COR-L47 (cell line): ENCODE data around the gene C10orf90.

ENCODE experiments used
- DNase-seq: peaks from one replicate; lab custom pipeline; 2025; lab: John Stamatoyannopoulos, UW

C10orf90 gene

GRCh38 chr10:126629925-126630624 is 40.4 kb downstream of the C10orf90 start:
- DNase-seq, result no peak

GRCh38 chr10:126628746-126629145 is 41.7 kb downstream of the C10orf90 start:
- no peak for DNase-seq

DNA sequence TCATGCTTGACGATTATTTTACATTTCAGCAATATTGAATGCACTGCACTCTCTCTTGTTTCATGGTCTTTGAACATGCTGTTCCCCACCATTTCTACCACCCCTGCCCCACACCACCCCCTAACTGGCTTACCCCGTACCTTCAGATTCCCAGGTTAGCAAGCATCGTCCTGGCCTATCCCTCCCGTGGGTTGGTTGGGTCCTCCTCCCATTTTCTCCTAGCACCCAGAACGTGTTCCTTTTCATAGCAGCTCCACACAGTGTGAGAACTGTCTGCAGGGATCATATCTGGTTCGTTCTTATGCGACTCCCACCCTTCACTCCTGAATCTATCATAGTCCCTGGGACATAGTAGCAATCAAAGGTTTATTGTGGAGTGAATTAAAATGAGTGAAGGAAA is 48.6 kb downstream of the C10orf90 start:
- no peak for DNase-seq

DNA sequence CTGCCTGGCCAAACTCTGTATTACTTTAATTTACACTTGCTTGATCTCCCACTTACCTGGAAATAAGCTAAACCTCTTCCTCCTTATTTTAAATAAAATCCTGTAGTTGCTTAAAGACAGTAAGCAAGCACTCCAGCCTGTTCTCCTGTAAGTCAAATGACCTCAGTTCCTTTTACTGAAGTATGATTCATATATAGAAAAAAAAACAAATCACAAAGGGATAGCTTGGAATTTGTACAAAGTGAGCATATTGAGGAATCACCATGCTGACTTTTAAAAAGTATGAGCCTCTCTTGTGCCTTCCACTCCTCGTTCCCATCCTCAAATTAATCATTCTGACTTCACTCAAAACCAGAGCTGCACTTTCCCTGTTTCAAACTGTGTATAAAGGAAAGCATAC is 52.0 kb downstream of the C10orf90 start:
- no peak for DNase-seq

DNA sequence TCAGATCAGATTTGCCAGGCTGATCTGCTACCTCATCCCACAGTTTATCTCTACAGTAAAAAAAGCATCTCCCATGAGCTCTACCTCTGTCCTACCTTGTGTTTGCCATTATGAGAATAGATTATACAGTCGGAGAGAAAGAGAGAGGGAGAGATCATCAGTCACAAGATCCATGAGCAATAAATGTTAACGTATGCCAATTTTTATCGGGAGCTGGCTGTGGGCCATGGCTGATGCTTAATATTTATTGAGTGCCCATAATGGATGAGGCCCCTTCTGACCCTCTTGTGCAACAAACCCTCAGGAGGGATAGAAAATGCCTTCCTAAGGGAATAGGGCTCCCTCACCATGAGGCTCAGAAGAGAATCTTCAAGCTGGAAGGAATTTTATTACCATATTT is 52.8 kb downstream of the C10orf90 start:
- DNase-seq, result no peak

GRCh38 chr10:126617208-126617607 is 53.3 kb downstream of the C10orf90 start:
- no peak for DNase-seq

- DNase-seq, result no peak
Observed at GRCh38 chr10:126616737-126617136, 53.8 kb downstream of the C10orf90 start.

DNA sequence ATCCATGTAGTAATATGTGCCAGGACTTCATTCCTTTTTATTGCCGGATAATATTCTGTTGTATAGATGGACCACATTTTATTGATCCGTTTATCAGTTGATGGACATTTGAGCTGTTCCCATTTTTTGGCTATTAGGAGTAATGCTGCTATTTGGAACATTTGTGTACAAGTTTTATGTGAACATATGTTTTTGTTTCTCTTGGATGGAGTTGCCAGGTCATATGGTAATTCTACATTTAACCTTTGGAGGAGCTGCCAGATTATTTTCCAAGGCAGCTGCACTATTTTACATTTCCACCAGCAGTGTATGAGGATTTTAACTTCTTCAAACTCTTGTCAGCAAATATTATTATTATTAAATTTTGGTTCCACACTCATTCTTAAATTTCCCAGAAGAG is 59.2 kb downstream of the C10orf90 start:
- DNase-seq, result no peak

DNA sequence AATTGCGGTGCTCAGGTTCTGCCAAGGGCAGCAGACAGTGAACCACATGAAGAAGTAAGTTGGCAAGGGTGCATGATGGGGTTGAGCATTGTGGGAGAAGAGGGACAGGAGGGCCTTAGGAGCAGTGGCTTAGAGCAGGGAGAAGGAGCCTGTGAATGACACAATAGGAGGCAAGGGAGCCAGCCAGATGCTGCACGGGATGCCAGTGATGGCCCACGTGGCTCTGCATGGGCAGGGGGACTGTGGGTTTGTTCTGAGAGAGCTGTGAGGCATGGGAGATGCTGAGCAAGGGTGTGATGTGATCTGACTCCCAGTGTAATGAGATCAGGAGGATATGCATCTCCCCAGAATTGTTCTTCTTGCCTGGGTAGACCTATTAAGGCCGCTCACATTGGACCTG is 60.9 kb downstream of the C10orf90 start:
- DNase-seq, result no peak

- DNase-seq, result no peak
Observed at GRCh38 chr10:126599949-126600682, 70.4 kb downstream of the C10orf90 start.

DNA sequence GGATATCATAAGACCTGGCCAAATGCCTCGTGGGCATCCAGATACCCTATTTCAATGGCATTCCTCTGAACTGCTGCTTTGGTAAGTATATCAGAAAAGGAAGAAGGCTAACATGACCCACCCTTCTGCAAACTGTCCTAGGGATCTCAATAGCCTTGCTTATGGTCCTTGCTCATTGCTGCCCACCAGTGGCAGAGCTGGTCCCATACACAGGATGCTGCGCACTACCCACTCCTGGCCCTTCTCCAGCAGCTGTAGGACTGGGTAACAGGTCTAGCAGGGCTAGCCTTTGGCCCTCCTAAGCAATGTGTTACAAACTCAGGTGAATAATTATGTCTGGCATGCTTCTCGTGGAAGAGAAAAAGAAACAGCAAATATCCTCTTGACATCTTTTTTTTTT is 72.5 kb downstream of the C10orf90 start:
- DNase-seq, result no peak

- no peak for DNase-seq
Observed at GRCh38 chr10:126597211-126597610, 73.3 kb downstream of the C10orf90 start.

GRCh38 chr10:126596472-126597016 is 73.9 kb downstream of the C10orf90 start:
- DNase-seq, result no peak

DNA sequence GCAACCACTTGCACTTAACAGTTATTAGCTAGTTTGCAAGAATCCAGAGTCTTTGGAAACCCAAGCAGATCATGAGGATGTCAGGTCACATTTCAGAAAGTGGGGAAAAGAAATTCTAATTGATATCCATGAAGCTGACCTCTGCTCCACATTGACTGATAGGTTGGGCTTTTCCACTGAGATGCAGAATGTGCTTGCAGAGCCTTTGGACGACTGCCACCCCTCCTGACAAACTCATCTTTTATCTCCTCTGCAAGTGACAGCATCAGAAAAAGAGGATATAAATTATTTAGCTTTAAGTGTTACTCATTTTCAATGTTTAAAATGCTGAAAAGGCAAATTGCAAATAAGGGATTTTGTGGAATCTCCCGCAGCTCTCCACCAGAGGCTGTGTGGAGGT is 75.3 kb downstream of the C10orf90 start:
- DNase-seq, result no peak

GRCh38 chr10:126593968-126594701 is 76.4 kb downstream of the C10orf90 start:
- no peak for DNase-seq

DNA sequence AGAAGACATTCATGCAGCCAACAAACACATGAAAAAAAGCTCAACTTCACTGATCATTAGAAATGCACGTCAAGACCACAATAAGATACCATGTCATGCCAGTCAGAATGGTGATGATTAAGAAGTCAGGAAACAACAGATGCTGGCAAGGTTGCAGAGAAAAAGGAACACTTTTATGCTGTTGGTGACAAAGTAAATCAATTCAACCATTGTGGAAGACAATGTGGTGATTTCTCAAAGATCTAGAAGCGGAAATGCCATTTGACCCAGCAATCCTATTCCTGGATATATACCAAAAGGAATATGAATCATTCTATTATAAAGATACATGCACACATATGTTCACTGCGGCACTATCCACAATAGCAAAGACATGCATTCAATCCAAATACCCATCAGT is 77.6 kb downstream of the C10orf90 start:
- DNase-seq, result no peak

- no peak for DNase-seq
Observed at GRCh38 chr10:126588024-126588423, 82.5 kb downstream of the C10orf90 start.

DNA sequence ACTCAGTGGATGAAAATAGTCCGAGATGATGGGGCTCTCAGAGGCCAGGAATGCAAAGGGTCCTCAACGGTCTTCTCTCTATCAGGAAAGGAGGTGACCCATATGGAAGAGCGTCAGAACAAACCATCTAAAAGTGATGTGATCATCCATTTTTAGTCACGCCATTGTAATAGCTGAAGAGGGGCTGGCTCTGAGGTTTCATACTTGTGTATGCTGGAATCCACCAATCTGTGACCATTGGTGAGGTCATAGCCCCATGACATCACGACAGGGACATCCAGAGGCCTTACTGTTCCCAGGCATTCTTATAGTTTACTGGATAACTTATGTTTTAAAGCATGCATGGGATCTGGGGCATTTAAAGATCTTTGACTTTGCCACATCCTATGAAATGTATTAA is 83.6 kb downstream of the C10orf90 start:
- DNase-seq, result no peak

GRCh38 chr10:126586128-126586527 is 84.4 kb downstream of the C10orf90 start:
- no peak for DNase-seq

- DNase-seq, result no peak
Observed at GRCh38 chr10:126585249-126586017, 85.1 kb downstream of the C10orf90 start.

- DNase-seq, result no peak
Observed at GRCh38 chr10:126584836-126585235, 85.7 kb downstream of the C10orf90 start.
